Astrocyte of the spinal cord (primary cell): ENCODE data around the gene RTRAF.

Experiments used
- DNase-seq: peaks from one replicate; pipeline ENCODE4 v3.0.0; 2011; ENCODE audit warnings: low read depth, low spot score
- H3K4me3 ChIP-seq: 2 replicates; pipeline ENCODE4 v1.5.1; 2011; ENCODE audit warnings: low read depth, mild to moderate bottlenecking, low read length, moderate library complexity
- CTCF ChIP-seq: IDR thresholded peaks from 2 replicates; pipeline ENCODE4 v1.5.1; 2012; ENCODE audit warnings: low read depth, mild to moderate bottlenecking, low read length, inconsistent platforms
- in situ Hi-C: cut with HindIII; loops from 2 replicates; pipeline ENCODE4 v1.10.0; 2017; ENCODE audit warnings: low sequenced_read_pairs

Gene RTRAF

GRCh38 chr14:51969852-51970540 lies 19.4 kb upstream of the RTRAF start:
- in situ Hi-C loops = no loop called here
- no peak overlapping the region for H3K4me3 ChIP-seq
- TF ChIP-seq CTCF = no peak
- DNase-seq = no peak

GRCh38 chr14:51972566-51972965 lies 16.8 kb upstream of the RTRAF start:
- no peak for DNase-seq
- no peak overlapping the region for H3K4me3 ChIP-seq
- TF ChIP-seq CTCF = no peak
- in situ Hi-C loops = no loop called here

DNA sequence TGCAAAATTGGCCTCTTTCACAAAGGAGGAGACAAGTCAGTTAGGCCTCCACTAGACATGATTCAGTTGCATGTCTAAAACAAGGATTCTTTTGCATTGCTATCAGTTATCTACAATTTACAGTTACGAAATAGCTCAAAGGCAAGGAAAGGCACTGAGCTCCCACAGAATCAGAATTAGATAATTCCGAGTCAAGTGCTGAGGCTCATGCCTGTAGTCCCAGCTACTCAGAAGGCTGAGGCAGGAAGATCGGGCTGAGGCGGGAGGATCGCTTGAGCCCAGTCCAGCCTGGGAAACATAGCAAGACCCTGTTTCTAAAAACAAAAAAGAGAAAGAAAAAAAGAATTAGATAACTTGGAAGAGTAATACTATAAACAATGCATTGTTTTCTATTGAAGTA lies 12.3 kb upstream of the RTRAF start:
- in situ Hi-C loops = no loop called here
- DNase-seq = no peak
- no peak for TF ChIP-seq CTCF
- no peak overlapping the region for H3K4me3 ChIP-seq

DNA sequence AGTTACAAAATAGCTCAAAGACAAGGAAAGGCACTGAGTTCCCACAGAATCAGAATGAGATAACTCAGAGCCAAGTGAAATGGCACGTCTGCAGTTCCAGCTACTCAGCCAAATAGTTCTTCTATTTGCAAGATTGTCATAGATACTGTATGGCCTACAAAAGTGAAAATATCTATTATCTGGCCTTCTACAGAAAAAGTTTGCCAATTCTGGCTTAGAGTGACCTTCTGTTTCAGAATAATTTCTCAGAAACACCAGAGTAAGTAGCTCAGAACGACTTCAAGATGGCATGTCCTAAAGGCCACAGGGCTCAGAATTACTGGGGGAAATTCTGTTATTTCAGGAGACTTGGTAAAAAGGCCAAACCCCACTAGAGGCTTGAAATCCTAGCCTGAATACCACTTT lies 10.7 kb upstream of the RTRAF start:
- H3K4me3 ChIP-seq = no peak overlapping the region
- no peak for DNase-seq
- TF ChIP-seq CTCF = no peak
- in situ Hi-C loops = no loop called here

- DNase-seq = peak; percentile 78
- no peak overlapping the region for H3K4me3 ChIP-seq
- peak; percentile 86 for TF ChIP-seq CTCF
- in situ Hi-C loops = no loop called here
Measured at GRCh38 chr14:51979088-51979709, 10.1 kb upstream of the RTRAF start.

- TF ChIP-seq CTCF = no peak
Measured at GRCh38 chr14:51981218-51981854, 8.0 kb upstream of the RTRAF start.

More at GRCh38 chr14:51981218-51981854, 8.0 kb upstream of the RTRAF start:
- in situ Hi-C loops = no loop called here
- no peak overlapping the region for H3K4me3 ChIP-seq
- no peak for DNase-seq
